GM03348 (cell line): ENCODE data around the gene NINL.

Source experiments
- DNase-seq: peaks from one replicate; pipeline ENCODE4 v3.0.0; 2012; ENCODE audit warnings: low spot score

Gene NINL

DNA sequence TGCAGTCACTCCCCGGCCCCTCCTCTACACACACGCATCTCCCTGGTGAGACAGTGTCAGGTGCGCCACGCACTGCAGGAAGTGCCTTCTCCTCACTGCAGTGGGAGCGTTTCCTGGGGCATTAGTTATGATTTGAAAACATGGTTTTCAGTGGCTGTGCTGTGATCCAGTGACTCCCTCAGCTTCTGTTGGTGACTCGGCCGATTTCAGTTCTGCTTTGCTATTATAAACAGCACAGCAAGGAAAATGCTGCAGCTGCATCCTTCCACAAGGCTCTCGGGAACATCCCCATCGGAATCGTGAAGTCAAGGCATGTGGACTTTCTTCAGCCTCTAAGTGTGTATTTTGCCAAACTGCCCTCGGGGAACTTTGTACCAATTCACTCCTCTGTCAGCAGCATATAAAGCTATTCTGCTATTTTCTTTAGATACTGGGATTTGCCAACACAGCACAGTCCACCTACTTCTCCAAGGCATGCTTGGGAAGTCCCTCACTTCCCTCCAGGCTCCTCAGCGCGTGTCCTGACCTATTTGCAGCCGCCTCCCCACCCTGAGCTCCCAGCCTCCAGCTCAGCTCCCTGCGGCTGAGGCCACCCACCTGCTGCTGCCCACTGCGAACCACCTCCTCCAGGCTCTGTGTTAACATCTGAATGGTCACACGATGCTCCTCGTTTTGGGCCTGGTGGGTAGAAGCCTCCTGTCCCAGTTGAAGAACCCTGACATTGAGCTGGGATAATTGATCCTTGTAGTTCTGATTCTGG is 123.4 kb downstream of the NINL start:
- DNase-seq: no peak

DNA sequence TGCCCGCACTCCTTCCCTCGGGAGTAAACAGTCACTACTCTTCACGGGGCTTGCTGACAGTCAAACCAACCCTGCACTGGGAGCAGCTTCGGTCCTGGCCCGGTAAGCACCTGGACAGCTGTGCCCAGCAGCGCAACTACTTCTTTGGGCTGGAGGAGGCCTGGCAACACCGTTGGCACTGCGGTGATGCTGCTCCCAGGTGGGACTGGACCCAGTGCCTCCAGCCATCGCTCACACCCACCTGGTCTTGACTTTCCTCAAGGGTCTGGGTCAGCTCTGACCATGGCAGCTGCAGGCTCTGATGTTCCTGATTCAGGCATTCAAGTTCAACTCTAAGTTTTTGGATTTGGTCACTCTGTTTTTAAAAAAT is 124.1 kb downstream of the NINL start:
- DNase-seq: no peak

DNA sequence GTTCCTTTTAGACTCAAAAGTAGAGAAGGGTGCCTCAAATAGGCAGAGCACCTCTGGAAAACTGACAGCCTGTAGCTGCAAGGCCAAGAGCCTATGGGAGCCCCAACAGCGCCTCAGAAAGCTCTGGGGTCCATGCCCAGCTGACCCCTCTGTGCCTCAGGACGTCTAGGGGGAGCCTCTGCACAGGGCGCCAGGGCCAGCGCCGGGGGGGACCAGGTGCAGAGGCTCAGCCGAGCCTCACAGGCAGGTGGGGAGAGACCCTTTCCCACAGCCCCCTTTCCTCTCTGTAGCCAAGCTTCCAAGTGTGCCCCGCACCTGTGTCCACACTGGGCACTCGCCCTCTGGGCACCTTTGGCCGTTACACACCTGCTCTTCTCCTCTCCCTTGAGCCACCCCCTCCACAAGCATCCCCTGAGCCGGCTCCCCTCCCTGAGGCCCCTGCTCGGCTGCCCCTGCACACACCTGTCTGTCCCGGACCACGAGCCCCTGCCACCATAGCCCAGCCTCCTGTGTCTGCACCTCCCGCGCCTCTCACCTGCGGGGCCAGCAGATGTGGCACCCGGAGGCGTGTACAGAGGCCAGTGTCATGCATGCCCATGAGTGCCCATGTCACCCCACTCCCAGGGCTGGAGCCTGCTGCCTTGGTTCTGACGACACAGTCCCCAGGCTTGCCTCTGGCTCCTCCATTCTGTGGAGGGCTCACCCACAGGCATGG is 124.6 kb downstream of the NINL start:
- DNase-seq: no peak

DNA sequence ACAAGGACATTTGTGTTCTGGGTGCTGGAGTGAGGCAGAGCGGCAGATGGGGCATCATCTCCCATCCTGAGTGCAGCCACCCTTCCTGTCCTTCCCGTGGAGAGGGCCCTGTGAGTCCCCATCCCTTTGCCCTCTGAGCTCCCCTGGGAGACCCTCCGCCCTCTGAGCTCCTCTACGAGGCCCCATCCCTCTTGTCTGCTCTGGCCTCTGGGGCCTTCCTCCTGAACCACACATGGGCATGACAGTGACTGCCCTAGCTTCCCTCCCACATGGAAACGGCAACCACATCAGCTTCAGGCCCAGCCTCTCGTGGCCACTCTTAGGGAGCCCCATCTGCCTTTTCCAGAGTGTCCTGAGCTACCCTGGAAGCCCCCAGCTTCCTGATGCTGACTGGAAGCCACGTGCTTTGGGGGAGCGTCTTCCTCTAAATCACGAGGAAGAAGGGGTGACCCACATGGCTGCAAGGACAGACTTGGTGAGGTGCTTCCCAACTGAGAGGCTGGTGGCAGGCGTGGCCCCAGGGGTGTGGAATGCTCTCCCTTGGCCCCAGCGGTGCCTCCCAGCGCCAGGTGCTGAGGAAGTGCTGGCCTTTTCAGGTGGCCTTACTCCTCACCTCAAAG is 125.3 kb downstream of the NINL start:
- DNase-seq: no peak

DNA sequence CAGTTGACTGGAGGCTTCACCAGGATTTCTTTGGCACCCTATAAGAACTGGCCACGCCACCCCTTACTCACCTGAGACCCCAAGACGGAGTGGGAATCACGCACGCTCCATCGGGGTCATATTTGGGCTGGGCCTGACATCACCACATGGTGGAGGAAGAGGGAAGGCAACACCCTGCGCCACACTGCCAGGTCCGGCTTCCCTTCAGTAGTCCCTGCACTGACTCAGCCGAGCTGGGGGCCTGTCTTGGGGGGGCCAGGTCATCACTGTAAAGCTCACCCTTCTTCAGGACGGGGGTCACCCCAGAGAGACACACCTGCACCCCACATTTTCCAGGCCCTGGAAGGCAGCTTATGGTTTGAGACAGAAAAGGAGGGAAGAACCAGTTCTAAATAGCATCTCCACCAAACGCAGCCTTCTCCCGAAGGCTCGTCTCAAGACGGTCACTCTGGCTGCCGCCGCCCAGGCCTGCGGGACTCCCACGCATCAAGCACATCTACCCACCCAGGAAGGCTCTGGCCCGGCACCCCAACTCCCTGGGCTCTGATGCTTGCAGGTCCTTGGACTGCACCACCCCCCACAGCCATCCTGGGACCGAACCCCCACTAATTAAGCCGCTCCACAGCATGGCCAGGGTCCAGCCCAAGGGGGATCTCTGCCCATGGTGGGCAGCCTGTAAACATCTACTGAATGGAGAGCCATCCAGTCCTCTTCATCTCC is 126.1 kb downstream of the NINL start:
- DNase-seq: no peak

DNA sequence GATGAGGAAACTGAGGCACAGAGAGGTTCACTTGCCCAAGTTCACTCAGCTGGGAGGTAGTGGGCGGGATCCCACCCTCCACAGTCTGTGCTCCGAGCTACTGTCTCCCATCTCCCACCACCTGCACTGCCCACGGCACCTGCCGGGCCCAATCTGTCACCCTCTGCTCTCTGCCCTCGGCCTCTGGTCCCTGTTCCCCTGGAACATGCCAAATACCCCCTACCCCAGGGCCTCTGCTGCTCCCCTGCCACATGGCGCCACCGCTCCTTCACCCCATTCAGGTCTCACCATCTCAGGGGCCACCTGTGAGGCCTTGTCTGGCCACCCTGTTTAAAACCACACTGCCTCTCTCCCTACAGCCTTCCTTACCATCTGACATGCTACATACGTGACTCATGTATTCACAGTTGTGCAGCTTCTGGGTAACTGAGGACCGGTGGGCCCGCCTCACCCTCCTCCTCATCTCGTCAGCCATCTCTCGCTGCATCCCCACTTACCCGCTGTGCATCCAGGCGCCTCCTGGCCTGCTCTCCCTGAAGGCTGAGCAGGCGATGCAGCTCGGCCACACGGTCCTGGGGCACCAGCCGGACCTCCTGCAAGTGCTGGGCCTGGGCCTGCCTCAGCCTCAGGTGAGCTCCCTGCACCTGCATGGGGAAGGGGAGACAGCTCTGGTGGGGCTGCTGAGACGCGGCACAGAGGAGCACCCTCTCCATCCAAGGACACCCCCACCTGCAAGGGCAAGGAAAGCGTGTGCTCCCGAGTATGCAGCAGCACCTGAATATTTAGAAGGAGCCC is 127.2 kb downstream of the NINL start:
- no peak for DNase-seq

DNA sequence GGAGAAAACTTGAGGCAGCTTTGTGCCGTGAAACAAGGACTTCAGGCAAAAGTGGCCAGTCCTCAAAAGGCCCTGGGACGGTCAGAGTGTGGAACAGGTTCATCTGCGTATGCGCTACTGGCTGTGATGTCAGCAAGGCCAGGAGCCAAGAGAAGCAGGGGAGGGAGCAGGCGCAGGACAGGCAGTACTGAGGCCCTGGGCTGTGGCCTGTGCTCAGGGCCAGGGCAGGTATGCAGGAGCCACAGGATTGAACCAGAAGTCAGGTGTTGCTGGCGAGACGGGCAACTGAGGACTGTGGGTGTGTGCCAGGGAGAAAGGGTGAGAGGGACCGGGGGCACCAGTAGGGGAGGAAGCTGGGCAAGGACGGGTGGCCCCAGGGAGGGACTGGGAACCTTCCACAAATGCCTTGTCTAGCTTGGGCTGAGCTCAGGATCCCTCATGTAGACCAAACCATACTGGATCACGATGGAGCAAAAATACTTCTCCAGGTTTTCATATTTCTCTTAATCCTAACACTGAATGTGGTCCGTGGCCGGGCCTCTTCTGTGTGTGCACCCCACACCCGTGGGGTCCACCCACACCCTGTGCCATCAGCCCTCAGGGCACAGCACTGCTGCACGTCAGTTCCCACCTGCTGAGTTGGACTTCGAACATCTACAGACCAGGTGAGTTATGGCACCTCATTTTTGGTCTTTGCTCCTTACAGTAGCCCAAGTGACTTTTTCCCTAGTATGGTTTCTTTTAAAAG is 131.0 kb downstream of the NINL start:
- no peak for DNase-seq

DNA sequence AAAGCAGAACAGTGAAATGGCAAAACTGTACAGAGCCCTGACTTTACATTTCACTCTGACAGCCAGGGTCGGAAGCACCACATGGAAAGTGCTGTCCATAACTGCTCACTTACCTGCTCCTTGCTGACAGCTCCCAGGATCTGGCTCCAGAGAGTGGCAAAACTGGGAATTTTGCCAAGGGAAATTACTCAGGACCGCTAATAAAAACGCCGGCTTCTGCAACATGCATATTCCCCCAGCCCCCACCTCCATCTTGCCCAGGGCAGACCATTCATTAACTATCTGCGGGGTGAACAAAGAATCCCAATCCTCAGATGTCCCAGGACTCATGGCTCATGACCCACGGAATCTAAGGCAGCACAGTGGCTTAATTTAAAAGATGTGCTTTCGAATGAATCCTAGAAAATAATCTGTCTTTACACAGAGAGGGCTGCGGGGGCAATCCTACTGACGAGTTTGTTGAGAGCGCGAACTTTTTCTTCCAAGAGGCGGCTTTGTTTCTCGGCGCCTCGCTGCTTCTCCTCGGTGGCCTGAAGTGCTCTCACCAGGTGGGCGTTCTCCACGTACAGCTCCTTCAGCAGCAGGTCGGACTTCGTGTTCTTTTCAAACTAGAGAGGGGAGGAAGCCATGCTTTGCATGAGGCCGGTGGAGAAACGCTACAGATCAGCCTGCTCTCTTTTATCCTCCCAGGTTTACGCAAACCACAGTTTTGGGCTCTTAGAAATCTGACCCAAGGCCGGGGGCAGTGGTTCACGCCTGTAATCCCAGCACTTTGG is 132.1 kb downstream of the NINL start:
- no peak for DNase-seq

DNA sequence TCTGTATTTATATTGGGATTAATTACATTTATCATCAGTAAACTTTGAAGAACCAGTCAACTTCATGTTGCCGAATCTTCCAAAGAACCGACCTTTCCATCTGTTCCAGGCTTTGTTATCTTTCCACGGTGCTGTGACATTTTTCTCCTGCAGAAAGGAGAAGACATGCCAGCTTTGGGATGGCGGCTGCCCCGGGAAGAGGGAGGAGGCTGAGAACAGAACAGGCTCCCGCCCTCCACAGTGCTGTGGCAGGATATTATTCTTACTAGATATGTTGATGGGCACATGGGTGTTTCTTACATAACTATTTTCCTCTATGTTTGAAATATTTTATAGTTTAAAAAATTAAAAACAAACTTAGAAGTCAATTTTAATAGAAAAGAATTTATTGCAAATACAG is 133.0 kb downstream of the NINL start:
- no peak for DNase-seq

DNA sequence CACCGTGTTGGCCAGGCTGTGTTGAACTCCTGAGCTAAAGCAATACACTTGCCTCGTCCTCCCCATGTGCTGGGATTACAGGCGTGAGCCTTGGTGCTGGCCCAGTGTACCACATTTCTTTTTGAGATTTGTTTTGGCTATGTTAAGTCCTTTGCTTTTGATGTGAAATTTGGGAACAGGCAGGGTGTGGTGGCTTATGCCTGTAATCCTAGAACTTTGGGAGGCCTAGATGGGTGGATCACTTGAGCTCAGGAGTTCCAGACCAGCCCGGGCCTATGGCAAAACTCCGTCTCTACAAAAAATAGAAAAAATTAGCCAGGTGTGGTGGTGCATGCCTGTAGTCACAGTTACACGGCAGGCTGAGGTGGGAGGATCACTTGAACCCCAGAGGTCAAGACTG is 137.7 kb downstream of the NINL start:
- DNase-seq: no peak

DNA sequence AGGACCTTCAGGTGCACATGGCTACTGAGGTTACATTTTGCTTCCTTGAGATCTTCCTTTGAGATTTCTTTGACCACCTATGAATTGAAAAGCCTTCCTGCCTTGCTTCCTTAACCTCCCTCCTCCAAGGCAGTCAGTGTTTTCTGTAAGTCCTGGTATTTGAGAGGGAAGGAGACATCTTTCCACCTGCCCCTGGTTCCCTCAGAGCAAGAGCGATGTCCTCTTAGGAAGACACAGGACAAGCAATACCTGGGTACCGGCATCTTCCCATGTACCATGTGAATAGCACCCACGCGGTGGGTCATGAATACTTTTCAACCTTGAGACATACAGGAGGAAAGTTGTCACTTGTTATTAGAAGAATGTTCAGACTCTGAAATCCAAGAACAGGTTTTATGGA is 140.8 kb downstream of the NINL start:
- no peak for DNase-seq

DNA sequence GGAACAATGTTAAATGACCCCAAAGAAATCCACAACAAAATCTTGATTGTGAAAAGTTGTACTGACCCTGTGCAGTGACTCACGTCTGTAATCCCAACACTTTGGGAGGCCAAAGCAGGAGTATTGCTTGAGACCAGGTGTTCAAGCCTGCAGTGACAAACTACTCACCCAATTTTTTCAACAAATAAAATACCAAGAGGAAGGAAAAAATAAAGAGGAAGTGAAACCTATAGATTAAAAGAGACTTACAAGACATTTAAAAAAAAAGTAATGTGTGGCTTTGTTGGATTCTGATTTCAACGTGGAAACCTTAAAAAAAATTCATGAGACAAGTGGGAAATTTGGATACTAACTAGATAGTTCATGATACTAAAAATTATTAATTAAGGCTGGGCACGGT is 146.0 kb downstream of the NINL start:
- no peak for DNase-seq

DNA sequence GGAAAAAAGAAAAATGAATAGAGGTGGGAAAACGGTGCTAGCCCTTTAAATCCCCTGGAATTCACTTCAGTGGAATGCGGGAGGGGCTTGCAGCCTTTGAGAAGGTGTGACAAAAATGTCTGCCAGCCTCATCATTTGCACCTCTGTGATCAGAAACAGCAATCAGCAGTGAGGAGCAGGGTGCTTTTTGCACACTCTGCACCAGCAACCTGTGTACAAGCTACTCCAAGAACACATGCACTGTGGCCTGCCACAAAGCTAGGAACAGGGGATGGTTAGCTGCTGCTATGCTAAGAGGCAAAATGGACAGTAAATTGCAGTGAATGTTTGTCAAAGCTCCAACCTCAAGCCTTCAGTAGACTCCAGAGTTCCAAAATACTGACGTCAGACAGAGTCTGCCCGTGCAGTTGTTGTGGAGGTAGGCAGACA is 148.2 kb downstream of the NINL start:
- no peak for DNase-seq

DNA sequence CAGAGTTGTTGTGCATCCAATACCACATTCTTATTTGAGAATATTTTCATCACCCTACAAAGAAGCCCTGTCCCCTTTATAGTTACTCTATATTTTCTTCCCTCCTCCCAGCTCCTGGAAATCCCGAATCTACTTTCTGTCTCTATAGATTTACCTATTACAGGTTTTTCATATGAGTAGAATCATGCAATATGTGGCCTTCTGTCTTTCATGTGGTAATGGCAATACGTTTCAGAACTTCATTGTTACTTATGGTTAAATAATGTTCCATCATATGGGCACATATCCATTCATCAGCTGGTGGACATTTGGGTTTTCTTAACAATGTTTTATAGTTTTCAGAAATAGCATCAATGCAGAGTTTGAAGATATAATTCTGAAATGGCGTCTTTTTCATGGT is 160.8 kb downstream of the NINL start:
- DNase-seq: no peak

DNA sequence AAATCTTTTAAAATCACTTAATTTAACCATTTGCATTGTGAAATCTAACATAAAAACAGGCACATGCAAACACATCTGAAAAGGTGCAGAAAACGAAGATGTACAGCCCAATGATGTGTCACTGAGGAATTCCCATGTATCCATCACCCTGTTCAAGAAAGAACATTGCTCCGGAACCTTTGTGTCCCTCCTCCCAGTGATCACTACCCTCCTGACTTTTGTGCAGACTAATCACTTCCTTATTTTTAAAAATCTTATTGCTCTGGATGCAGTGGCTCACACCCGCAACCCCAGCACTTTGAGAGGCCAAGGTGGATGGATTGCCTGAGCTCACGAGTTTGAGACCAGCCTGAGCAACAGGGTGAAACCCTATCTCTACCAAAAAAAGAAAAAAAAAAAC is 163.3 kb downstream of the NINL start:
- no peak for DNase-seq

DNA sequence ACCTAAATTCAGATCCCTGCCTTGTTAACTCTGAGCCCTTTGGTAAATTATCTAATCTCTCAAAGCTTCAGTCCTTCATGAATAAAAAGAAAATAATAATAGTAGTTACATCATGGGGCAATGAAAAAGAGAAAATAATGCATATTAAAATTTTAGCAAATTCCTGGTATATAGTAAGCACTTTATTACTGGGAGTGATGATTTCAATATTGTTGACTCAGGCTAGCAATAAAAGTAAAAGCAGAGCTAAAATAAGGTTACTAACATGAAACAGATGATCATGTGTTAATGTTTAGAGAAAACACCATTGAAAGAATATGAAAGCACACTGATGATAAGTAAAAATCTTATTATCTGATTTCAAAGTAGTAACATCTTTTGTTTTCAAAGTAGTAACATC is 164.2 kb downstream of the NINL start:
- peak; percentile 19 for DNase-seq

DNA sequence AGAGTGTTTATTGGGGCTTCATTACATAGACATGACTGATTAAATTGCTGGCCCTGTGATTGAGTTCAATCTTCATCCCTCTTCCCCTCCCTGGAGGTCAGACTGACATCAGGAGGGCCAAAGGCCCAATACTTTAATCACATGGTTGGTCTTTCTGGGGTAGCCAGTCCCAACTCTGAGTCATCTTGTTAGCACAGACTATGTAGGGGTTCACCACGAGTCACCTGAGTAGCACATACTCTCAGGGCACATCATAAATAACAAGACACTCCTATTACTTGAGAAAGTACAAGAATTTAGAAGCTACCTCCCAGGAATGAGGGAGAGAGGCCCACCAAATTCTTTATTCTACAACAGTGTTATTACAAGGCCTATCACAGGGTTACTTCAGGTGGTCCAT is 166.6 kb downstream of the NINL start:
- no peak for DNase-seq

DNA sequence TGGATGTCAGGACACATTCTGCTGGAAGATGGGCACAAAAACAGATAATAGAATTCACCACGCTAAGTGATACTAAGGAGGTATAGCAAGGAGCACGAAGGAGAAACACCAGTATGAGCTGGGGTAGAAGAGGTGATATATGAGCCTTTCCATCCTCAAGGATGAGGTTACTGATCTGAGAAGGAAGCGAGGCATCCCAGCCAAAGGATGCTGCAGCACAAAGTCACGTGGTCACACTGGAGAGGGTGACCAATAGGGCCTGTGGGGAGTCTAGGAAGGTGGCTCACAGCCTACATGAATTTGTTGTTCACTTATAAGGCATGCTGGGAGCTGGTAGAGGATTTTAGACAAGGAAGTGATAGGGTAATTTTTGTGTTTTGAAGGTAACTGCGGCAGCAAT is 176.4 kb downstream of the NINL start:
- DNase-seq: no peak

DNA sequence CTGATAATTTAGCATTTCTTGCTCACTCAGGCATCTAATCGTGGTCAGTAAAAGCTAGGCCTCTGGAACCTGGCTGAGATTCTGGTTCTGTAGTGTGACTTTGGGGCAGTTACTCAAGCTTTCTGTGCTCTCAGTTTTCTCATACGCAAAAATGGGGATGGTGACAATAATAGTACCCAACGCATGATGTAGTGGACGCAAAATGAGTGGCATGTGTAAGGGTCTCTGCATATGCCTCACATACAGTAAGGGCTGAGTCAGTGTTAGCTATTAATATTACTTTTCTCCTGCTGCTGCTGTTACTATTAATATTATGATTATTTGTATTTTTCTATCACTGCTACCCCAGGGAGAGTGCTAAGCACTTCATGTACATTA is 177.2 kb downstream of the NINL start:
- DNase-seq: no peak
